ENCODE data around the gene GMDS.

GRCh38 chr6:1600764-1601157 is 644.6 kb downstream of the GMDS start:
- TF ChIP-seq, protein P1, sequence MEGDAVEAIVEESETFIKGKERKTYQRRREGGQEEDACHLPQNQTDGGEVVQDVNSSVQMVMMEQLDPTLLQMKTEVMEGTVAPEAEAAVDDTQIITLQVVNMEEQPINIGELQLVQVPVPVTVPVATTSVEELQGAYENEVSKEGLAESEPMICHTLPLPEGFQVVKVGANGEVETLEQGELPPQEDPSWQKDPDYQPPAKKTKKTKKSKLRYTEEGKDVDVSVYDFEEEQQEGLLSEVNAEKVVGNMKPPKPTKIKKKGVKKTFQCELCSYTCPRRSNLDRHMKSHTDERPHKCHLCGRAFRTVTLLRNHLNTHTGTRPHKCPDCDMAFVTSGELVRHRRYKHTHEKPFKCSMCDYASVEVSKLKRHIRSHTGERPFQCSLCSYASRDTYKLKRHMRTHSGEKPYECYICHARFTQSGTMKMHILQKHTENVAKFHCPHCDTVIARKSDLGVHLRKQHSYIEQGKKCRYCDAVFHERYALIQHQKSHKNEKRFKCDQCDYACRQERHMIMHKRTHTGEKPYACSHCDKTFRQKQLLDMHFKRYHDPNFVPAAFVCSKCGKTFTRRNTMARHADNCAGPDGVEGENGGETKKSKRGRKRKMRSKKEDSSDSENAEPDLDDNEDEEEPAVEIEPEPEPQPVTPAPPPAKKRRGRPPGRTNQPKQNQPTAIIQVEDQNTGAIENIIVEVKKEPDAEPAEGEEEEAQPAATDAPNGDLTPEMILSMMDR (IDR thresholded peaks at IDR 0.05): no peak
- TF ChIP-seq POLR2A (IDR thresholded peaks at IDR 0.05): no peak

All from Peyer's patch (tissue), 4 donors.